ENCODE results near the gene TRIM64. TPM values are rescaled to one million over a fixed set of nuclear protein-coding genes. Genes with fewer than 3 reads are reported as not detected.
"Not testable (repeated sequence)": the region's sequence is repeated elsewhere in the genome, so short reads cannot be mapped to it uniquely, and the experiment has no call there.

The TRIM64 gene, protein sequence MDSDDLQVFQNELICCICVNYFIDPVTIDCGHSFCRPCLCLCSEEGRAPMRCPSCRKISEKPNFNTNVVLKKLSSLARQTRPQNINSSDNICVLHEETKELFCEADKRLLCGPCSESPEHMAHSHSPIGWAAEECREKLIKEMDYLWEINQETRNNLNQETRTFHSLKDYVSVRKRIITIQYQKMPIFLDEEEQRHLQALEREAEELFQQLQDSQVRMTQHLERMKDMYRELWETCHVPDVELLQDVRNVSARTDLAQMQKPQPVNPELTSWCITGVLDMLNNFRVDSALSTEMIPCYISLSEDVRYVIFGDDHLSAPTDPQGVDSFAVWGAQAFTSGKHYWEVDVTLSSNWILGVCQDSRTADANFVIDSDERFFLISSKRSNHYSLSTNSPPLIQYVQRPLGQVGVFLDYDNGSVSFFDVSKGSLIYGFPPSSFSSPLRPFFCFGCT
- total RNA-seq = not detected

DNA sequence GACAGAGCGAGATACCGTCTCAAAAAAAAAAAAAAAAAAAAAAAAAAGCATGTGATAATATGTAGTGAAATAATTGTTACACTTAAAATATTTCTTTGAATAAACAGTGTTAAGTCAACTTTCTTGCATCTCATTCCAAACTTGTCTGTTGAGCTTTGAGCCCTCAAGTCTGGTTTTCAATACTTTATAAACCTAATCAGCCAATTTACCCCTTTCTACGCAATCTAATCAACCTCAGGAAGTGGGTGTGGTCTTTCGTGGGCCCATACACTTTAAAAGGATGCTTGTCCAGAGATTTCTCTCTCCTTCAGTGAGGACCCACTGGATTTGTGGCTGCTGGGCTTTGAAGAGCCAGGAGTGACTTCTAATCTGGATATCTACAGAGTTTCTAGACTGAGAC lies at the start of gene TRIM64:
TRIM64 (plus strand) TSS at position 301 of the 400 bp plus-strand sequence. CDS start 2,467 bp downstream, outside the sequence.
- DNase-seq (ENCODE audit: low spot score); ATAC-seq (ENCODE audit: low FRiP score): not testable (repeated sequence)

DNA sequence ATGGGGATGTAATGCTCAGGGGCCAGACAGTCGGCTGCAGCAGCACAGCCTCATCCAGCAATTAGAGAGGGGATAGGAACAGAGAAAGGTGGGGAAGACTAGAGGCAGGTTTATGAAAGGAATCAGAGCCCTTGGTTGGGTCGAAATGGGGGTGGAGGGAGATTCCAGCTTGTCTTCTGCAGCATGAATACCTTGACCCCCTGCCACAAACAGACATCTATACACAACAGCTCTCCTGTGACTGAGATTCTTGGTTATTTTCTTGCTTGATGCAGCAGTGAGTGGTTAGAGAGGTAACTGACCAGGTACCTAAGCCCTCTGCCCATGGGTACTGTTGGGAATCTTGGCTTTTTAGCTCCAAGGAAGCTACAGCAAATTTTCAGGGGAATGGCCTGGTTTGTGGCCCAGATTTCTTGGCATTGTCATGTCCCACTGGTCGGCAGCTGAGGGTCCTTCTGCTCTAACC lies 43.6 kb upstream of the TRIM64 start, which contains the start of gene TRIM49D1:
TRIM49D1 (minus strand) TSS at position 51 of the 466 bp plus-strand sequence. CDS start 4,535 bp downstream, outside the sequence.
- no peak for DNase-seq (ENCODE audit: low spot score)
- ATAC-seq (ENCODE audit: low FRiP score) = no peak
- TF ChIP-seq, protein P1, sequence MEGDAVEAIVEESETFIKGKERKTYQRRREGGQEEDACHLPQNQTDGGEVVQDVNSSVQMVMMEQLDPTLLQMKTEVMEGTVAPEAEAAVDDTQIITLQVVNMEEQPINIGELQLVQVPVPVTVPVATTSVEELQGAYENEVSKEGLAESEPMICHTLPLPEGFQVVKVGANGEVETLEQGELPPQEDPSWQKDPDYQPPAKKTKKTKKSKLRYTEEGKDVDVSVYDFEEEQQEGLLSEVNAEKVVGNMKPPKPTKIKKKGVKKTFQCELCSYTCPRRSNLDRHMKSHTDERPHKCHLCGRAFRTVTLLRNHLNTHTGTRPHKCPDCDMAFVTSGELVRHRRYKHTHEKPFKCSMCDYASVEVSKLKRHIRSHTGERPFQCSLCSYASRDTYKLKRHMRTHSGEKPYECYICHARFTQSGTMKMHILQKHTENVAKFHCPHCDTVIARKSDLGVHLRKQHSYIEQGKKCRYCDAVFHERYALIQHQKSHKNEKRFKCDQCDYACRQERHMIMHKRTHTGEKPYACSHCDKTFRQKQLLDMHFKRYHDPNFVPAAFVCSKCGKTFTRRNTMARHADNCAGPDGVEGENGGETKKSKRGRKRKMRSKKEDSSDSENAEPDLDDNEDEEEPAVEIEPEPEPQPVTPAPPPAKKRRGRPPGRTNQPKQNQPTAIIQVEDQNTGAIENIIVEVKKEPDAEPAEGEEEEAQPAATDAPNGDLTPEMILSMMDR (IDR thresholded peaks at IDR 0.05) = no peak

DNA sequence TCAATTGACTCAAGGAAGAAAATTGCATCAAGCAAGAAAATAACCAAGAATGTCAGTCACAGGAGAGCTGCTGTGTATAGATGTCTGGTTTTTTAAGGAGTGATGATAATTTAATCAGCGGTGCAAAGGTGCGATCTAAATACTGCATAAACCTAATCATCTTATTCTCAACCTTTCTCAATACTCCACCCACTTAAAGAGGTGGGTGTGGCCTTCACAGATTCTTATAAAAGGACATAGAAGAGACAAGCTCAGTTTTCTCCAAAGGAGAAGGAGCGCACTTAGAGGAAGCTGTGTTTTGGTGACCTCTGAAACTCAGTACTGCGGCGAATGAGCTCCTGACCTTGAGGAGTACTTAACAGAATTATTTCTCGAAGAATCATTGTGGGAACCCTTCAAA lies 42.1 kb upstream of the TRIM64 start, which contains the start of gene TRIM49D2:
TRIM49D2 (plus strand) TSS at position 301 of the 400 bp plus-strand sequence. CDS start 2,698 bp downstream, outside the sequence.
- DNase-seq (ENCODE audit: low spot score); ATAC-seq (ENCODE audit: low FRiP score): not testable (repeated sequence)

DNA sequence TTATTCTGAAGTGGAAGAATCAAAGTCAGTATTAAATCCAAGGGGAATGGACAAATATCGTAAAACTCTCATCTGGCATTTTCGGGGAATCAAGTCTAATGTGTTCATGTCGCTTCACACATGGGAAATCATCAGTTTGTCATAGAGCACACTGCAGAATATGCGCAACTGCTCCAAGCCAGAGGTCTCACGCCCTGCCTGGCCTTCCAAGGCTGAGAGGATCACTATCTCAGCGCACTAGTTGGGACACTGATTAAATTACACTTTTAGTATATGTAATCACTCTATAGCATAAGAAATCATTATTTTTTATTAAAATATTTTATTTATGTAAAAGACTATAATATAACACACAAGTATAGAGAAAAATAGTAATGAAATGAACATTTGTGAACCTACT lies 5.0 kb upstream of the TRIM64 start:
- not testable (repeated sequence) for DNase-seq (ENCODE audit: low spot score); ATAC-seq (ENCODE audit: low FRiP score)

Small RNA genes lying within 50 kb of the gene (small RNA-seq; reads per million reads assigned to genes)
- not detected for gene AP004607.1

Other genes with a start within 250 kb of the TRIM64 start
- not detected for gene TRIM49, start 157.5 kb upstream of the TRIM64 start, total RNA-seq
- gene TRIM64B, start 87.5 kb upstream of the TRIM64 start, total RNA-seq = not detected
- gene TRIM49D1, start 43.8 kb upstream of the TRIM64 start, total RNA-seq = not detected
- gene TRIM49D2, start 42.0 kb upstream of the TRIM64 start, total RNA-seq = not detected
- not detected for gene TRIM49C, start 65.1 kb downstream of the TRIM64 start, total RNA-seq
- gene UBTFL1, start 119.9 kb downstream of the TRIM64 start, total RNA-seq = not detected
- 10 to 100 TPM in 1 of 4 donors, 1 to 10 TPM in 3; 1.9 to 10.2 (median 4.9) TPM for gene NAALAD2, start 168.6 kb downstream of the TRIM64 start, total RNA-seq